DND-41 (cell line): ENCODE data around the gene MRS2.
"Not testable (repeated sequence)": the region's sequence is repeated elsewhere in the genome, so short reads cannot be mapped to it uniquely, and the experiment has no call there.

Experiments used
- CTCF ChIP-seq: IDR thresholded peaks from 2 replicates; pipeline ENCODE4 v1.5.1; 2012; ENCODE audit warnings: borderline replicate concordance, low read length, moderate library complexity, mild to moderate bottlenecking; ENCODE audit not compliant: poor library complexity, severe bottlenecking; ENCODE audit errors: extremely low read depth
- EZH2 ChIP-seq: IDR thresholded peaks from 3 replicates; pipeline ENCODE4 v1.6.1; 2012; ENCODE audit warnings: borderline replicate concordance, low read depth, mild to moderate bottlenecking, moderate library complexity, low read length, inconsistent platforms; ENCODE audit not compliant: severe bottlenecking

- not testable (repeated sequence) for TF ChIP-seq CTCF, EZH2
Observed at GRCh38 chr6:24362363-24362762, 40.4 kb upstream of the MRS2 start.
